C1 segment of cervical spinal cord (tissue), 14 donors: ENCODE data around the gene CCK.

ENCODE experiments used
- DNase-seq, 14 donors: peaks; one replicate each; lab custom pipeline; 2025; lab: John Stamatoyannopoulos, UW

The CCK gene

DNA sequence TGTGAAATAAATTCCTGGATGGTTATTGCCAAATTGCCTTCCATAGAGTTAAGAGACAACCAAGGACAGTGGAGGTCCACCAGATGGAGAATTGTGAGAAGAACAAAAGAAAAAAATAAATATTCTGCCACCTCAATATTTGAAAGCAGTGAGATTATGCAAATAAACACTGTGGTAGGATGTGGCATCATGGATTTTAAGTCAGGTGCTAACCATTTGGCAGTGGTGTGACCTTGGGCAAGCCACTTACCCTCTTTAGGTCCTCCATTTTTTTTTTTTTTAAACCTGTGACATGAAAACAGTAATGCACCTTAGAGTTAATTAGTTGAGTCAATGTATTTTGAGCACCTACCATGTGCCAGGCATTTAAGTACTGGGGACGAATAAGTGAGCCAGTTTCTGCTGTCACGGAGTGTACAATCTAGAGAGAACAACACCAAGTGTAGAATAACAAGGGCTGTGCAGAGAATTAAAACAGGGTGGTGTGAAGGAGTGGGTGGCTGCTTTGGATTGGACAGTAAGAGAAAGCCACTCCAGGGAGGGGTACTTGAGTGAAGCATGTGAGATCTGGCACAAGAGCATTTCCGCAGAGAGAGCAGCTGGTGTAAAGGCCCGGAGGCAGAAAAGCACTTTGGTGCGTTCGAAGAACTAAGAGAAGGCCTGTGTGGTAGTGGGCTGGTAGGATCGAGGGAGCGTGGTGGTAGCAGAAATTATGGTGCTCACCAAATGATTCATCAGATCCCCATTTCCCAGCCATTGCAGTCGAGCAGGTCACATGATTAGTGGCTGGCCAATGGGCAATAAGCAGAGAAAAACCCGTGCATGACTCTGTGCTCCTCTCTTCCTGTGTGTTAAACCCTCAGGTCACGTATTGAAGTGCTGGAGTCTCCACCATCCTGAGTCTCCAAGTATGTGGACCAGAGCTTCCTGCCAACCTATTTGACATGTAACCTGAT is 39.2 kb downstream of the CCK start:
- no peak for DNase-seq

DNA sequence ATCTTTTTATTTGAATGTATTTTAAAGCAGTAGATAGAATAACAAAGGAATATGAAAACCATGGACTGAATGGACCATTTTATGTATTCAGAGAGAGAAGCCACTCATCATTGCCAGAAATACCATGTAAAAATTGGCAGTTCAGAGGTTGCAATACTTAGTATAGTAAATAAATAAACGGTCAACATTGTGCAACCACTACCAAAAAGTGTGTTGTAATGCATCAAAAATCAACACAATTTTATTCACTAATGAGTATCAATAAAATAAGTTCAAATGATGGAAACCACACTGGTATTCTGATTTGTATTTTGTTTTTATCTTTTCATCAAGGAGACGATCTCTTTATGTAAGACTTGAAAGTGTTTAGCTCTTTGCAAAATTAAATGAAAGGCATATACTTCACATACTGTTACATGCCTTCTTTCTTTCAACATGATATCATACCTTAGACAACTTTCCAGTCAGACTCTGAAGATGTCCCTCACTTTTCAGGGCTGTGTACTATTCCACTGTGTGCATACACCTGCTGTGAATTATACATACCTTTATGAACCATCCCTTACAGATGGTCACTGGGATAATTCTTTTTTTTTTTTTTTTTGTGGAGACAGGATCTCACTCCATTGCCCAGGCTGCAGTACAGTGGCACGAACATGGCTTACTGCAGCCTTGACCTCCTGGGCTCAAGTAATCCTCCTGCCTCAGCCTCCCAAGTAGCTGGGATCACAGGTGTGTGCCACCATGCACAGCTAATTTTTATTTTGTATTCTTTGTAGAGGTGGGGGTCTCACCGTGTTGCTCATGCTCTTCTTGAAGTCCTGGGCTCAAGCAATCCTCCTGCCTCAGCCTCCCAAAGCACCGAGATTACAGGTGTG is 40.3 kb downstream of the CCK start:
- no peak for DNase-seq

DNA sequence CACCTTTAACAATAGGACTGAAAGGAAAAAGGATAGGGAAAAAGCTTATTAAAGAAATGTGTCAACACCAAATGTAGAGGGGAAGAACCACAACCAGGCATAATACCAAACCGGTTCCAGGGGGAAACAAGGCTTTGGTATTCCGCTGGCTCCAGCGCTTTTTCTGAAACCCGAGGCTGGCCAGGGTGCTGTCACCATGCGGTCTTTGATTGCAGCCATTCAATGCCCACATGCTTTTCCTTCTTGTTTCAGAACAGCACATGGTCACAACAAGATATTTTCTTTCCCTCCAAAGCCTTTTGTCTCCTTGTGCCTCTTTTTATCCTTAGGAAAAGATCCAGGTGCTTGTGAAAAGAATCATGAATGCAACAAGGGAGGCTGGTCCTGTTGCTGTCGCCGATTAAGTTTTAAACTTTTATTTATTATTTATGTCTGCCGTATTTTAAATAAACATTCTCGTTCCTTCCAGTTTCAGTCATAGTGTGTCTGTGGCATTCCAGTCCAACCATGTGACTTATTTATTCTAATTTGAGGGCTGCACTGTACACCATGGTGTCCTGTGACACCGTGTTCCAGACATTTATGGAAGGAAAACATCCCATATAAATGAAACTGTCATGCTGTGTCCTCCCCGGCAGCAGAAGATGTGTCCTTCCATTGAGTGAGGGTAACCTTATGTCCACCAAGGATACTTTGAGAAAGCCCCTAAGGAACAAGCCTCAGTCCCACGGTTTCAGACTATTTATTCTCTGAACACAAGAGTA is 41.1 kb downstream of the CCK start:
- DNase-seq, result no peak

DNA sequence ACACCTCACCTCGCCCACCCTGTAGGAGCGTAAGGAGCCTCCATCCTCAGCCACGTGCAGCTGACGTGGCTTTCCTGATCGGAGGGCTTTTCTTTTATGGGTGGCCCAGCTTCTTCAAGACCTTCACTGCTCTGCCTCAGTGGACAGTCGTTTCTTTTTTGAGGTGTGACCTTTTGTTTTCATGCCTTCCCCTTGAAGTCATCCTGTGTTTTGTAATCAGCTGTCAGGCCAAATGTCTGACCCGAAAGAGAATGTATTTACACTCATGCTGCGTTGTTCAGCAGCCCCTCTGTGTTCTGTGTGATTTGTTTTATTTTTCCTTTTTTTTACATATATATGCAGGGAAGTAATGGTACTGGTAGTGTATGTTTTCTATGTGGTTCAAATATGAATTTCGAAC is 41.8 kb downstream of the CCK start:
- no peak for DNase-seq

DNA sequence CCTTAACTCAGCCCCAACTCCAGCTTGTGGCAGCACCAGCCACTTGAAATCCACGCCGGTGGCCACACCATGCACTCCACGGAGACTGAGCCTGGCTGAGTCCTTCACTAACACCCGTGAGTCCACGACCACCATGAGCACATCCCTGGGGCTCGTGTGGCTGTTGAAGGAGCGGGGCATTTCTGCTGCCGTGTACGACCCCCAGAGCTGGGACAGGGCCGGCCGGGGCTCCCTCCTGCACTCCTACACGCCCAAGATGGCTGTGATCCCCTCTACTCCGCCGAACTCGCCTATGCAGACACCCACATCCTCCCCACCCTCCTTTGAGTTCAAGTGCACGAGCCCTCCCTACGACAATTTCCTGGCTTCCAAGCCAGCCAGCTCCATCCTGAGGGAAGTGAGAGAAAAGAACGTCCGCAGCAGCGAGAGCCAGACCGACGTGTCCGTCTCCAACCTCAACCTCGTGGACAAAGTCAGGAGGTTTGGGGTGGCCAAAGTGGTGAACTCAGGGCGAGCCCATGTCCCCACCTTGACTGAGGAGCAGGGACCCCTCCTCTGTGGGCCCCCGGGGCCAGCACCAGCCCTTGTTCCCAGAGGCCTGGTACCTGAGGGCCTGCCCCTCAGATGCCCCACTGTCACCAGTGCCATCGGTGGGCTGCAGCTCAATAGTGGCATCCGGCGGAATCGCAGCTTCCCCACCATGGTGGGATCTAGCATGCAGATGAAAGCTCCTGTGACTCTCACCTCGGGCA is 42.9 kb downstream of the CCK start:
- DNase-seq, result no peak

DNA sequence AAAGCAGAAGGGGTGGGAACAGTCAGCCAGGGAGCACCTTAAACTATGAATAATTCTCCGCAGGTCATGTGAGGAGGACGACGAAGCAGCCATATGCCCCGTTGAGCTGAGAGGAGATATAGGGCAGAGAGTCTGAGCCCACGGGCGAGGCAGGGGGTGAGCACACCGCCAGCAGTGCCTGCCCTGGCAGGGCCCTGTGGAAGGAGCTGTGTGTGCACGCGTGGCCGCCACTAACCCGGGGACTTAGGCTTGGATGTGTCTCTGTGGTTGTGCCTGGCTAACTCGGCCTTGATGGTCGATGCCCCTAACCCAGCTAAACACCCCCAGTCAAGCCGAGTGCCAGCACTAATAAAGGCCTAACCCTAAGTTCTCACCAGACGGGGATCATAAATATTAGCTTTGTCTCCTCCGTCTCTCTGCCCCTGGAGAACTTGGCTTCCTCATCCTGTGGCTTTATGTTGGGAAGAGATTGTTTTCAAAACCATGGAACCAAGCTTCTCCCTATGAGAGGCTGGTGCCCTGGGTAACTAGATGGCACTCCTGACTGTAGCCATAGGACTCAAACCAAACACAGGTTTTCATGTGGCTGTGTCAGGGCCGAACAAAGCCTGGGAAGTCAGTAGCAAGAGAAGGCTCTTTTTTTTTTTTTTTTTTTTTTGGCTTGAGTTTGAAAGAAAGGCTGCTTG is 45.4 kb downstream of the CCK start:
- DNase-seq, result no peak

DNA sequence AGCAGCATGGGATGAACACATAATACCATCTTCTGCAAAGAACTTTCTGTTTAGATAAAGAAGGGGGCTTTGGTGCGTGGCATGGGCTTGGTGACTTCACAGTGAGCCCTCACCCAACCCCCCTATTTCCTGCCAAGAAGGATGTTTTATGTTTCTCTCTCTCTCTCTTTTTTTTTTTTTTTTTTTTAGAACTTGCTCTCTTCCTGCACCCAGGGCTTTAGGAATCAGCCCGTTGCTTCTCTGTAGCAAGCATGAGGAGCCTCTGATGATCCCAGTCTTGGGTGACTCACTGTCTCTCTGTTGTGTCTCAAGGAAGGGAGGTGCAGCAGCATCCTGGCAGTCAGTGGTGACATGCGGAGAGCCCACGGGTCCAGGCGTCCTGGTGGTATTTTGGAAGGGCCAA is 49.1 kb downstream of the CCK start:
- DNase-seq, result no peak

DNA sequence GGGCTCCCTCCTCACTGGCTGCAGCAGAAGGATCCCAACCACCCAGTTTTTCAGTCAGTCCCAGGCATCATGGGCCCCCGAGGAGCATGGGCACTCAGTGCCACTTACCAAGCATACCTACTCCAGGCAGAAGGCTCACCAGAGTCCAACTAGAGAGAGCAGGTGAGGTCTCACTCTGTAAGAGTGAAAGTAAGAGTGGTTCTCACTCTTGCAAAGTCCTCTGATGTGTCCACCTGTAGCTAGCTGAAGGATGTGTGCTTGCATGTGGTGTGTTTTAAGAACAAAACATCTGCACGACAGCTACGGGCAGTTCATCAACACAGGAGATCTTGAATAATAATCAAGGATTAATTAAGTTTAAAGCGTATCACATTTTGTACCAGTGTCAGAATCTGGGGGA is 49.7 kb downstream of the CCK start:
- DNase-seq, result no peak

DNA sequence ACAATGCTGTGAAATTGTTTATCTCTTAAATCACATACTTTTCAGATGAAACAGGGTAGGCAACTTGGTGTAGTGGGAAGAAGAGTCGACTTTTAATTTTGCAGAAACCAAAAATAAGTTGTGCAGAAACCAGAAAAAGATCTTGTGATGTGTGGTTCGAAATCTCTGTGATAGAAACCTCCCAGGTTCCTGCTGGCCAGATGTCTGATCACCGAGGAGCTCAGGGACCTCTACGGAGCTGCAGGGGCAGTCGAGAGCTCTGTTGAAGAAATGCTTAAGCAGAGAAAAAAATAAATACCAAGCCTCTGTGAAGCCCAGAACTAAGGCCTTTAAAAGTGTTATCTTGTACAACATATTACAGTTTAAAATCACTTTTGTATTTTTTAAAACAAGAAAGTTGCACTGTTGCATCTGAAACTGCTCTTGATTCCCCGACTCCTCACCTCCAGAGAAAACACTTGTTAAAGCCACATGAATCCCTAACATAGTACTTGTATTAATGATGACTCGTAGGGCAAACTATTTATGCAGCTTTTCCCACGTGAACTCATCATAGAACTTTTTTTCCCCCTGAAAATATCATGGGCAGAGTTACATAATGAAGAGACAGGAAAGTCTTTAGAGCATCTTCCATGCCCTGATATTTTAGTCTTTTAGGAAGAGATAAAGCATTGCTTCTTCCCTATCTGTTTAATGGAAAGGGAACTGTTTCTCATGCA is 51.3 kb downstream of the CCK start:
- DNase-seq, result no peak

DNA sequence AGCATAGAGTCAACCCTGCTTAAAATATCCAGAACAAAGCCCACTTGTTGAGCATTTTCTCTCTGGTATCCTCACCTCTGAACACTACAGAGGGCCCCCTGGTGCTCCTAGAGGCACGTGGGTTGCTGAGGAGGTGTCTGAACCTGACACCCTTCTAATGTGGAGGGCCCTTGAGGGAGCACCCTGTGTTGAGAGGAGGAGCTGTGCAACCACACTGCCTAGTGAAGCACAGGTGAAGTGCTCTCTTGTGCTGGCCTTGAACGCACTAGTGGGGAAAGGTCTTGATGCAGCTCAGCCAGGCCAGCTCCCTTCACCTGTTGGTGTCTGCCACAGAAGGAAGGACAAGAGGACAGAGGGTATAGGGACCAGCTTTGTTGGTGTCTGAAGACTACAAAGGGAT is 51.9 kb downstream of the CCK start:
- DNase-seq, result no peak

DNA sequence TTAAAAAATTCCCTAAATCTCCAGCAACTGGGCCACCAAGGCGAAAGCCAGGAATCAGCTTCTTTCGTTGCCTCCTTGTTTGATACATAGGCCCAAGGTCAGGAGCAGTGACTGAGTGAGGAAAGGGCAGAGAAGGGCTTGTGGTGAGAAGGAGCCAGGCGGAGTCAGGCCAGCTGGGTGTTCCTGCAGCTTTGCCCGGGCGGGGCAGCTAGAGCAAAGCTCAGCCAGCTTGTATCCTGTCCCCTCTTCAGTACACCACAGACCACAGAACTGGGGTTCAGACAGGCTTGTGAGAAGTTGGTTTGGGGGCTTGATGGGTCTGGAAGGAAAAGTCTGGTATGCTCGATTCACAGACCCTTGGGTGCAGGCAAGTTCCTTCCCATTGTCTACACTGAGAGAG is 52.6 kb downstream of the CCK start:
- no peak for DNase-seq

DNA sequence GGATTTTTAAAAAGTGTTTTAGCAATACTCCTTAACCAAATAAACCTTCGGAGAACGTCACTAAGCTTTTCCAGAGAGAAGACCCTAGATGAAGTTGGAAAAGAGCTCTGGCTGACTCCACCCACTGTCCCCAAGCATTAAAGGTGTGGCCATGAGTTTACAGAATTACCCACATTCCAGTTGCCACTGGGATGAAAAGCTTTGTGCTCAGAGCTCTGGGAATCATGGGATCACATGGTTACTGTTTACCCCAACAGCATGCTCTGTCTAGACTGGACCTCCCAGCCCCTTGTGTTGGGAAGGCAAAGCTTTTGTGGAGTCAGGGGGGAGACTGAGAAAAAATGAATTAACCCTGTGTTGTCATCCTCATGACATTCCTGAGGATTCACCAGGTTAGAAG is 55.3 kb downstream of the CCK start:
- no peak for DNase-seq

DNA sequence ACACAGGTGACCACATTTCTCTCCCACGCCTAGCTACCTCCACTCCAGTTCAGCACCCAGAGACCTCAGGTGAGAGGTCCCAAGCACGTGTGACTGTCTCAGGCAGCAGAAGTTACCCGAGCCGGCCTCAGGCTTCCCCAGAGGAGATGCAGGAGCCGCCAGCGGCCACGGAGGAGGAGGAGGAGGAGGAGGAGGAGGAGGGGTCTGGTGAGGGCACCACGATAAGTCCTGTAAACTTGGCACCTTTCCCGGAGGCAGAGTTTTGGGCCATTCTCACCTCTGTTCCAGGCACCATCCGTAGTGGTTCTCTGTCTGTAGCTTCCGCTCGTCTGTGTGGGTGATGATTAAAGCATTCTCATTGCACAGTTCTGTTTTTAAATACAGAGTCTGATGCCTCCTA is 56.1 kb downstream of the CCK start:
- DNase-seq, result no peak
